OCI-LY7 (cell line): ENCODE measurements around the gene STK32C. TPM values are rescaled to one million over a fixed set of nuclear protein-coding genes. Genes with fewer than 3 reads are reported as not detected.

Experiments used
- BruUV-seq: library from RNA; stranded (reverse); fragments of 400-500 nt; replicated peaks from 2 replicates; lab custom pipeline; 2021; lab: Mats Ljungman, UMichigan
- CTCF ChIA-PET: fragments of 300-600 bp; sonication (Branson Sonifier 250); formaldehyde crosslinking; loops from one replicate; lab custom pipeline; 2022; ENCODE audit warnings: antibody characterized with exemption; ENCODE audit not compliant: unreplicated experiment; lab: Charles Lee
- POLR2A ChIA-PET: fragments of 300-600 bp; sonication (Branson Sonifier 250); formaldehyde crosslinking; loops from one replicate; lab custom pipeline; 2022; ENCODE audit warnings: antibody characterized with exemption; lab: Charles Lee
- DNase-seq: peaks from one replicate; pipeline ENCODE4 v3.0.0-alpha.2; 2015; ENCODE audit warnings: low spot score
- H2AFZ ChIP-seq: fragments of 200-600 bp; sonication (generic), shearing (Covaris generic); 2 replicates; pipeline ENCODE4 v1.6.1; 2014; ENCODE audit warnings: mild to moderate bottlenecking, antibody characterized with exemption, low read length, moderate library complexity
- H3K27ac ChIP-seq: fragments of 200-600 bp; sonication (generic); 2 replicates; pipeline ENCODE4 v1.5.1; 2014; ENCODE audit warnings: mixed run types, low read depth, mild to moderate bottlenecking, moderate library complexity, low read length, inconsistent platforms; ENCODE audit not compliant: poor library complexity, severe bottlenecking
- H3K36me3 ChIP-seq: fragments of 200-600 bp; sonication (generic); 2 replicates; pipeline ENCODE4 v1.6.1; 2014; ENCODE audit warnings: mild to moderate bottlenecking, antibody characterized with exemption, low read length, moderate library complexity, mixed read lengths; ENCODE audit not compliant: insufficient read depth
- H3K4me1 ChIP-seq: fragments of 200-600 bp; sonication (generic); 2 replicates; pipeline ENCODE4 v1.5.1; 2014; ENCODE audit warnings: mild to moderate bottlenecking, low read length; ENCODE audit not compliant: insufficient read depth, poor library complexity, severe bottlenecking
- H3K4me2 ChIP-seq: fragments of 200-600 bp; sonication (generic); 2 replicates; pipeline ENCODE4 v1.6.1; 2014; ENCODE audit warnings: mild to moderate bottlenecking, low read length
- H3K4me3 ChIP-seq: fragments of 200-600 bp; sonication (generic); 2 replicates; pipeline ENCODE4 v1.5.1; 2014; ENCODE audit warnings: mild to moderate bottlenecking, low read depth, low read length; ENCODE audit not compliant: poor library complexity, severe bottlenecking
- H3K79me2 ChIP-seq: fragments of 200-600 bp; sonication (generic); 2 replicates; pipeline ENCODE4 v1.6.1; 2016; ENCODE audit warnings: low read depth, mild to moderate bottlenecking, low read length, moderate library complexity, mixed read lengths; ENCODE audit not compliant: insufficient read depth
- H3K9me2 ChIP-seq: fragments of 200-600 bp; sonication (generic); 2 replicates; pipeline ENCODE4 v1.6.1; 2016; ENCODE audit warnings: mild to moderate bottlenecking, low read length, mixed read lengths; ENCODE audit not compliant: insufficient read depth
- H3K9me3 ChIP-seq: fragments of 200-600 bp; sonication (generic); 2 replicates; pipeline ENCODE4 v1.6.1; 2014; ENCODE audit warnings: mild to moderate bottlenecking, mixed run types, low read length, mixed read lengths
- H4K20me1 ChIP-seq: fragments of 200-600 bp; sonication (generic); 2 replicates; pipeline ENCODE4 v1.6.1; 2014; ENCODE audit warnings: mild to moderate bottlenecking, antibody characterized with exemption, low read length, moderate library complexity, mixed read lengths; ENCODE audit not compliant: insufficient read depth
- CTCF ChIP-seq: fragments of 200-600 bp; sonication (generic); conservative IDR thresholded peaks from 2 replicates; pipeline ENCODE4 v1.5.1; 2014; ENCODE audit warnings: mild to moderate bottlenecking, antibody characterized with exemption, low read length, moderate library complexity, mixed read lengths
- EZH2phosphoT487 ChIP-seq: fragments of 200-600 bp; sonication (generic); IDR thresholded peaks from 2 replicates; pipeline ENCODE4 v1.6.1; 2018; ENCODE audit warnings: low read depth, borderline replicate concordance, mild to moderate bottlenecking, mixed run types, antibody characterized with exemption, low read length, moderate library complexity, mixed read lengths
- intact Hi-C: fragments of 100-400 bp; cut with micrococcal nuclease; formaldehyde crosslinking; loops from one replicate; pipeline ENCODE4 v1.10.0; 2022; ENCODE audit not compliant: unreplicated experiment
- total RNA-seq, 2 experiments: library from RNA; depleted of rRNA in 1 of 2; stranded (reverse); fragments of >200 nt in 1 of 2; shearing (Covaris generic) in 1 of 2; gene quantifications; 2 replicates each; pipeline ENCODE4 v1.2.3, GENCODE V29; 2014 to 2022

STK32C gene
- total RNA-seq, 2 experiments from 2014 or later = 13.1 to 30.4 TPM

GRCh38 chr10:132264306-132264950 is 43.3 kb downstream of the STK32C start:
- BruUV-seq = no TSS peak

DNA sequence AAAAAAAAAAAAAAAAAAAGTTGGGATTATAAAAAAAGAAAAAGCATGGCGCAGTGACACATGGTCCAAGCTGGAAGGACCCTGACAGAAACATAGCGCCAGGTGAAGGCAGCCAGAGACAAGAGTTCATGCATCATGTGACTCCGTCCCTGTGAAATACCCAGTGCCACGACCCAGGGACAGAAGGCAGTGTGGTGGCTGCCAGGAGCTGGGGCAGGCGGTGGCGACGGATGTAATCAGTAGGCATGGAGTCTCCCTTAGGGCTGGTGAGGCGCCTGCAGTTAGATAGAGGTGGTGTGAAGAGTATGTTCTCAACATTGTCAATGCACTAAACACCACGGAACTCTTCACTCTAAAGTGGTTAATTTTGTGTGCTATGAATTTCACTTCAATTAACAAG is 43.9 kb downstream of the STK32C start:
- no peaks in the 10 kb centered on the region for H3K36me3 ChIP-seq
- no peak for DNase-seq
- H3K9me2 ChIP-seq = no peaks in the 10 kb centered on the region
- no TSS peak for BruUV-seq
- CTCF ChIA-PET = no interaction called here
- H3K4me1 ChIP-seq = no peaks in the 10 kb centered on the region
- H3K9me3 ChIP-seq = no peaks in the 10 kb centered on the region
- POLR2A ChIA-PET = no interaction called here
- no peaks in the 10 kb centered on the region for H4K20me1 ChIP-seq
- TF ChIP-seq CTCF = no peak
- no peak for TF ChIP-seq EZH2phosphoT487
- H3K4me3 ChIP-seq = no peak overlapping the region
- H3K4me2 ChIP-seq = no peak overlapping the region
- H3K27ac ChIP-seq = no peak overlapping the region
- intact Hi-C loops = no loop called here
- H2AFZ ChIP-seq = no peak overlapping the region
- H3K79me2 ChIP-seq = no peaks in the 10 kb centered on the region

More at GRCh38 chr10:132264306-132264950, 43.3 kb downstream of the STK32C start:
- intact Hi-C loops = no loop called here
- no peaks in the 10 kb centered on the region for H3K9me2 ChIP-seq
- no peaks in the 10 kb centered on the region for H3K36me3 ChIP-seq
- no peaks in the 10 kb centered on the region for H3K79me2 ChIP-seq
- no peak overlapping the region for H3K27ac ChIP-seq
- no peak for DNase-seq
- no peak overlapping the region for H3K4me3 ChIP-seq
- no peak overlapping the region for H2AFZ ChIP-seq
- no peaks in the 10 kb centered on the region for H3K9me3 ChIP-seq
- ChIA-PET CTCF (no interaction called here), POLR2A (no interaction called here)
- TF ChIP-seq CTCF = no peak
- no peak for TF ChIP-seq EZH2phosphoT487
- H4K20me1 ChIP-seq = no peaks in the 10 kb centered on the region
- no peaks in the 10 kb centered on the region for H3K4me1 ChIP-seq
- H3K4me2 ChIP-seq = no peak overlapping the region

- H3K36me3 ChIP-seq = no peaks in the 10 kb centered on the region
- no peaks in the 10 kb centered on the region for H3K9me3 ChIP-seq
- H3K27ac ChIP-seq = no peak overlapping the region
- intact Hi-C loops = no loop called here
- ChIA-PET POLR2A (no interaction called here), CTCF (no interaction called here)
- no TSS peak for BruUV-seq
- H3K79me2 ChIP-seq = no peaks in the 10 kb centered on the region
- H3K4me2 ChIP-seq = no peak overlapping the region
- no peaks in the 10 kb centered on the region for H3K4me1 ChIP-seq
- H2AFZ ChIP-seq = no peak overlapping the region
- no peaks in the 10 kb centered on the region for H3K9me2 ChIP-seq
- TF ChIP-seq CTCF = no peak
- TF ChIP-seq EZH2phosphoT487 = no peak
- no peaks in the 10 kb centered on the region for H4K20me1 ChIP-seq
- no peak for DNase-seq
- no peak overlapping the region for H3K4me3 ChIP-seq
Measured at GRCh38 chr10:132259702-132260482, 47.9 kb downstream of the STK32C start.
